HG03135 (cell line): ENCODE measurements around the gene SULF2.

Experiments used
- ATAC-seq: cut with Tn5 transposase; IDR thresholded peaks from one replicate; pipeline ENCODE4 v1.9.1; 2021; ENCODE audit warnings: mild to moderate bottlenecking, moderate library complexity; ENCODE audit not compliant: unreplicated experiment

The SULF2 gene

GRCh38 chr20:47614703-47615309, 170.5 kb downstream of the SULF2 start:
- no peak for ATAC-seq

DNA sequence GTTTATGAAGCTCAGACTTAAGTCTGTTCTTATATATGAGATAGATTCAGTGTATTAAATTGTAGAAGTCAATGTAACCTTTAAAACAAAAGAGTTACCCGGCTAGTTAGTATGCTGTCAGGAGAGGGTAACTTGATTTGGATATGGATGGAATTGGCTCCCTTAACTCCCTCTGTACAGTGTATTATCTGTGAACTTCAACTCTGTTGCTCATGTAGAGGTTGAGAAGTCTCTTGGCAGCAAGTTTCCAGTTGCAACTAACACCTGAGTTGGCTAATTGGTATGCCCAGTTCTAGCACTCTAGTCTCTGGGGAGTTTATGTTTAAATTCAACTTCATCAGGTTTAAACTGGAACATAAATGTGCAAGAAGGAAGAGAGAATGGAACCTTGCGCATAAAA, 172.6 kb downstream of the SULF2 start:
- no peak for ATAC-seq

DNA sequence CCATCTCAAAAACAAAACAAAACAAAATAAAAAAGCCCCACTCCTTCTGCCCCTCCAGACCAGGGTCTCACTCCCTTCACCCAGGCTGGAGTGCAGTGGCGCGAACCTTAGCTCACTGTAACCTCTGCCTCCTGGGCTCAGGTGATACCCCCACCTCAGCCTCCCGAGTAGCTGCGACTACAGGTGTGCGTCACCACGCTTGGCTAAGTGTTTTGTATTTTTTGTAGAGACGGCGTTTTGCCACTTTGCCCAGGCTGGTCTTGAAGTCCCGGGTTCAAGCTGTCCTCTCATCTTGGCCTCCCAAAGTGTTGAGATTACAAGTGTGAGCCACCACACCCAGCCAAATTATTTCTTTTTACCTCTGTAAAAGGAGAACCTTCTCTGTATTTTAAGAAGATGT, 173.5 kb downstream of the SULF2 start:
- ATAC-seq: no peak

DNA sequence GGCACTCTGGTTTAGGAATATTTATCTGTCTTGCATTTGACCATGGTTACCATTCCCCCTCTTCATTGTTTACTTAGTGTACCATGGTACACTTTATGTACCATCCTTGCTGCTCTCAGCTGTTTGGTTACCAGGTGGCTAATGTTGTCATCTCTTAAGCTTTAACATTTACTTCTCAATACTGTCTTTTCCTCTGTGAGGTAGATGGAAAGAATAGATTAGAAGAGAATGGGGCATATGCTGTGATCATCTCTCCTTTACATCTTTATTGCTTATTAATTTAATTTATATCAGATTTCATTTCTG, 174.4 kb downstream of the SULF2 start:
- ATAC-seq: no peak

GRCh38 chr20:47610247-47610944, 174.9 kb downstream of the SULF2 start:
- ATAC-seq: no peak

DNA sequence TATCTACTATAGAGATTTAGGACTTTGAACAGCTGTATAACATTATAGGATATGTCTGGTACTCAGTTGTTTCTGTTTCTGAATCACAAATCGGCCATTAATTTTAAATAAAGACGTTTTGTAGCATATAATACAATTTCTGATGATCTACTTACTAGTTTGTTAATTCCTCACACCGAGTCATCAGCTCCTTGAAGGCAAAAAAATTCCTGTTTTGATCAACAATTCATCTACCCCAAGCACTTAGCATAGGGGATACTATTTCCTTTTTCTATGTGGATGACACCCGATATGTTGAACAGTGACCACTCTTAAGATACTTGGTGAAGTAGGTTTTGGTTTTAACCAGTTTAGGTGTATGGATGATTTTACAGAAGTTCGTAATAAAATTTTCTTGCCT, 176.3 kb downstream of the SULF2 start:
- no peak for ATAC-seq
